DMS114 treated with DMSO at 0.1 percent for 48 hours (cell line): ENCODE measurements around the gene SSBP1.
"Not testable (repeated sequence)": the region's sequence is repeated elsewhere in the genome, so short reads cannot be mapped to it uniquely, and the experiment has no call there.

ENCODE experiments used
- DNase-seq: peaks from one replicate; lab custom pipeline; 2025; ENCODE audit not compliant: unreplicated experiment; lab: John Stamatoyannopoulos, UW

The SSBP1 gene

GRCh38 chr7:141763797-141764196, 25.6 kb downstream of the SSBP1 start, which contains the start of gene TAS2R3:
TAS2R3 (plus strand) TSS chr7:141764097; CDS start chr7:141764159, 62 bp downstream.
- no peak for DNase-seq

GRCh38 chr7:141770083-141770583, 32.0 kb downstream of the SSBP1 start:
- not testable (repeated sequence) for DNase-seq

GRCh38 chr7:141776374-141776773, 38.2 kb downstream of the SSBP1 start, which contains the start of gene TAS2R4:
TAS2R4 (plus strand) TSS chr7:141776674; CDS start chr7:141778489, 1,815 bp downstream.
- DNase-seq = no peak

GRCh38 chr7:141785706-141786552, 47.8 kb downstream of the SSBP1 start:
- DNase-seq = peak; percentile 45

GRCh38 chr7:141788296-141788695, 50.1 kb downstream of the SSBP1 start:
- no peak for DNase-seq

GRCh38 chr7:141789917-141790316, 51.8 kb downstream of the SSBP1 start, which contains the start of gene TAS2R5:
TAS2R5 (plus strand) TSS chr7:141790217; CDS start chr7:141790362, 145 bp downstream.
- no peak for DNase-seq

- no peak for DNase-seq
Observed at GRCh38 chr7:141792526-141792925, 54.4 kb downstream of the SSBP1 start.
